Spinal cord (tissue), 10 donors: Measurements from ENCODE around the gene QRSL1. TPM values are rescaled to one million over a fixed set of nuclear protein-coding genes. Genes with fewer than 3 reads are reported as not detected.
"Not testable (repeated sequence)": the region's sequence is repeated elsewhere in the genome, so short reads cannot be mapped to it uniquely, and the experiment has no call there.

Experiments used
- DNase-seq, 6 donors: peaks; one replicate each; pipeline versions ENCODE4 v3.0.0 to v3.0.0-alpha.2; 2013 to 2015; ENCODE audit warnings: low spot score in 6 of 6, low read depth in 4 of 6
- H3K27ac ChIP-seq: one replicate; pipeline ENCODE4 v1.5.1; 2013; ENCODE audit warnings: low read depth, low read length, control low read depth
- H3K27me3 ChIP-seq: one replicate; pipeline ENCODE4 v1.6.1; 2013; ENCODE audit warnings: low read length; ENCODE audit not compliant: control insufficient read depth, insufficient read depth
- H3K36me3 ChIP-seq: one replicate; pipeline ENCODE4 v1.6.1; 2013; ENCODE audit warnings: low read length; ENCODE audit not compliant: control insufficient read depth, insufficient read depth
- H3K4me1 ChIP-seq: one replicate; pipeline ENCODE4 v1.6.1; 2013; ENCODE audit warnings: low read length; ENCODE audit not compliant: control insufficient read depth, insufficient read depth
- H3K4me3 ChIP-seq: one replicate; pipeline ENCODE4 v1.5.1; 2013; ENCODE audit warnings: low read depth, low read length, control low read depth
- H3K9me3 ChIP-seq: one replicate; pipeline ENCODE4 v1.6.1; 2013; ENCODE audit warnings: low read length; ENCODE audit not compliant: control insufficient read depth, insufficient read depth
- WGBS: methylation state at CpG from one replicate; pipeline ENCODE4 v1.1.5; 2013; ENCODE audit warnings: missing lambda C conversion rate; ENCODE audit not compliant: insufficient coverage; 5-methylcytosine and 5-hydroxymethylcytosine counted together
- long read RNA-seq, 4 donors: transcript quantifications; one replicate each; lab custom pipeline, GENCODE V29; 2026
- polyA plus RNA-seq, 2 donors: library from polyadenylated mRNA; unstranded; fragments of 120-200 nt; gene quantifications; one replicate each; pipeline ENCODE4 v1.2.1, GENCODE V29; 2013; ENCODE audit not compliant: insufficient read length in 2 of 2
- total RNA-seq, 2 donors: library from RNA; depleted of rRNA in 1 of 2; stranded (reverse); fragments of 120-200 nt in 1 of 2; fragments of >200 nt in 1 of 2; gene quantifications; one replicate each; pipeline versions ENCODE4 v1.2.3 to v1.2.4, GENCODE V29; 2013 to 2014
- donor health status: healthy.

QRSL1 gene
- total RNA-seq, result 10 to 100 TPM; 17.9 to 18.1 TPM
- 10 to 100 TPM; 13.4 to 14.7 TPM for polyA plus RNA-seq
- long read RNA-seq, donor 1, full-length matches to known transcripts, result 10 of 10 reads
- long read RNA-seq, donor 1, partial matches to known transcripts, result 0 of 10 reads
- long read RNA-seq, donor 1, other reads (novel, unspliced or antisense), result 0 of 10 reads
- long read RNA-seq, donor 2, full-length matches to known transcripts, result 3 of 3 reads
- long read RNA-seq, donor 2, partial matches to known transcripts, result 0 of 3 reads
- long read RNA-seq, donor 2, other reads (novel, unspliced or antisense), result 0 of 3 reads
- long read RNA-seq, donor 3, full-length matches to known transcripts, result 2 of 2 reads
- long read RNA-seq, donor 3, partial matches to known transcripts, result 0 of 2 reads
- long read RNA-seq, donor 3, other reads (novel, unspliced or antisense), result 0 of 2 reads
- long read RNA-seq, donor 4, partial matches to known transcripts, result 0 of 1 reads
- long read RNA-seq, donor 4, other reads (novel, unspliced or antisense), result 0 of 1 reads

- Histone ChIP-seq H3K4me1 (peaks cover 13% of the 10 kb centered on the region), H3K27ac (peak within 1 kb of the TSS; percentile 88), H3K36me3 (no peaks in the 10 kb centered on the region), H3K4me3 (peak within 1 kb of the TSS; percentile 89), H3K9me3 (no peaks in the 10 kb centered on the region), H3K27me3 (no peaks in the 10 kb centered on the region)
- WGBS, result 0% methylated on average over 45 of the region's 46 CpGs
- DNase-seq, result peak; percentile 90 to 99 (median 96)
Measured at GRCh38 chr6:106629103-106629858, at the start of gene QRSL1, which contains the start of gene RTN4IP1. Gene QRSL1 (plus strand): TSS chr6:106629578. CDS start chr6:106629682, 104 bp downstream. Gene RTN4IP1 (minus strand): TSS chr6:106629498. CDS start chr6:106629021, 477 bp downstream.

GRCh38 chr6:106581468-106581867, 47.9 kb upstream of the QRSL1 start:
- no peak for DNase-seq
- Histone ChIP-seq H3K36me3 (no peaks in the 10 kb centered on the region), H3K9me3 (no peaks in the 10 kb centered on the region), H3K4me3 (no peak overlapping the region), H3K27me3 (no peaks in the 10 kb centered on the region), H3K4me1 (no peaks in the 10 kb centered on the region), H3K27ac (no peak overlapping the region)
- 60% methylated on average over 1 of the region's 1 CpG for WGBS

DNA sequence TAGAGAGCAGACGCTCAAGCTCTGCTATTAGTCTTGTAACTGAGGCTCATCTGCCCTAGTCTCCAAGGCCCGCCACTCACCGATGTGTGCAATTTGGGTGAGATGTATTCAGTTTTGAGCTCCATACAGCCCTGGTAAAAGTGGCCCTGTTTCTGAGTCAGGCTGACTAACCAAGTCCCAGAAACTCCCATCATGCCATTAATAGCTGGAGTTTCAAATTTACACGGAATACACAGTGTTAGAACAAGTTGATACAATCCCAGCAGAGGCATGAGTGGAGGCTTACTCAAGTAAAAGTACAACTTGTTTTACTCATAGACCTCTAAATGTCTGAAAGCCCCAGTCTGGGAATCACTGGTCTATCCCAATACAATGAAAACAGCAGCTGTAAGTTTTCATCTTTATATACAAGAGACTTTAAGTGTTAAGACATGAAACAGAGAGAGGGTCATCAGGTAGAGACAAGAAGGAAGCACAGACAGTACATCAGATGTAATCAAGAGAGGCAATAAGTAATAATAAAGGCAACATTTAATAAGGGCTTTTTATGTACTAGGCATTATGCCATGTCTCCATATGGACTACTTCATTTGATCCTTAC, 42.5 kb upstream of the QRSL1 start:
- Histone ChIP-seq H3K27me3 (no peaks in the 10 kb centered on the region), H3K36me3 (no peaks in the 10 kb centered on the region), H3K27ac (no peak overlapping the region), H3K4me1 (no peaks in the 10 kb centered on the region), H3K4me3 (no peak overlapping the region), H3K9me3 (no peaks in the 10 kb centered on the region)
- WGBS, result 100% methylated on average over 1 of the region's 4 CpGs
- DNase-seq, result no peak

GRCh38 chr6:106588937-106589336, 40.4 kb upstream of the QRSL1 start:
- not testable (repeated sequence) for H3K4me1 ChIP-seq, H3K9me3 ChIP-seq, H3K27ac ChIP-seq, H3K36me3 ChIP-seq, H3K27me3 ChIP-seq, DNase-seq, H3K4me3 ChIP-seq
- WGBS, result 50% methylated on average over 2 of the region's 5 CpGs

DNA sequence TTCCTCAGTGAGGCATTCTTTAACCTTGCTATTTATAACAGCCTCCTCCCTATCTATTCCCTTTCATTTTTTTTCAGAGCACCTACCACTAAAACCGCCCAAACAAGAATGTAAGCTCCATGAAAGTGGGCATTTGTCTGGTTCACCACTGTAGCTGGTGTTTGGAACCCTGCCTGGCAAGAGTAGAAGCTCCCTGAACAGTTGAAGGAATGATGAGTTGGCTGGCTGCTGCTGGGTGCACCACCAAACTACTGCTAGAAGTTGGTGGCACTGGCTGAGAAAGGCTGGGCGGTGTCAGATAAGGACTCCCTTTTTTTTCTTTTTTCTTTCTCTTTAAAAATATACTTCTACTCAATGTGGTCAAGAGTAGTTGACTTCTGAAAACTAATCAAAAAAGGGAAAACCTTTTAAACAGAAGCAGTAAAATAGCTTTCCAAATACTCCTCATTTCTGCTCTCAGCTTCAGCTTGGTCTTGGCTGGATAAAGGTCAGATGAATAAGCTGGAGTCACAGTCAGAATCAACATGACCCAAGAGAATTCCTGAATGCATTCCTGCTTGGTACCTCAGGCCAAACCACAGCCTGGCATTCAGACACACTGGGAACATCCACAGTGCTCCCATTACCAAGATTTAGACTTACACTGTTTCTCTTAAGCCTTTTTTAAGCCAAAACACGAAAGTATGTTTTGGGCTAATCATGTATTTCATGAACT, 38.1 kb upstream of the QRSL1 start:
- Histone ChIP-seq H3K4me3 (no peak overlapping the region), H3K9me3 (no peaks in the 10 kb centered on the region), H3K27ac (no peak overlapping the region), H3K4me1 (no peaks in the 10 kb centered on the region), H3K27me3 (no peaks in the 10 kb centered on the region), H3K36me3 (no peaks in the 10 kb centered on the region)
- WGBS, result no CpG with 5 or more reads among the region's 3 CpGs
- no peak for DNase-seq

GRCh38 chr6:106599440-106599839, 29.9 kb upstream of the QRSL1 start:
- no peaks in the 10 kb centered on the region for H3K4me1 ChIP-seq
- no peak overlapping the region for H3K27ac ChIP-seq
- WGBS, result no CpG with 5 or more reads among the region's 2 CpGs
- no peaks in the 10 kb centered on the region for H3K36me3 ChIP-seq
- no peaks in the 10 kb centered on the region for H3K9me3 ChIP-seq
- no peaks in the 10 kb centered on the region for H3K27me3 ChIP-seq
- DNase-seq, result no peak
- no peak overlapping the region for H3K4me3 ChIP-seq

GRCh38 chr6:106600329-106600728, 29.0 kb upstream of the QRSL1 start:
- H3K27me3 ChIP-seq, result no peaks in the 10 kb centered on the region
- H3K4me1 ChIP-seq, result no peaks in the 10 kb centered on the region
- H3K27ac ChIP-seq, result no peak overlapping the region
- peaks cover 4% of the 10 kb centered on the region for H3K36me3 ChIP-seq
- H3K4me3 ChIP-seq, result no peak overlapping the region
- H3K9me3 ChIP-seq, result no peaks in the 10 kb centered on the region
- no peak for DNase-seq
- WGBS, result no CpG with 5 or more reads among the region's 2 CpGs

DNA sequence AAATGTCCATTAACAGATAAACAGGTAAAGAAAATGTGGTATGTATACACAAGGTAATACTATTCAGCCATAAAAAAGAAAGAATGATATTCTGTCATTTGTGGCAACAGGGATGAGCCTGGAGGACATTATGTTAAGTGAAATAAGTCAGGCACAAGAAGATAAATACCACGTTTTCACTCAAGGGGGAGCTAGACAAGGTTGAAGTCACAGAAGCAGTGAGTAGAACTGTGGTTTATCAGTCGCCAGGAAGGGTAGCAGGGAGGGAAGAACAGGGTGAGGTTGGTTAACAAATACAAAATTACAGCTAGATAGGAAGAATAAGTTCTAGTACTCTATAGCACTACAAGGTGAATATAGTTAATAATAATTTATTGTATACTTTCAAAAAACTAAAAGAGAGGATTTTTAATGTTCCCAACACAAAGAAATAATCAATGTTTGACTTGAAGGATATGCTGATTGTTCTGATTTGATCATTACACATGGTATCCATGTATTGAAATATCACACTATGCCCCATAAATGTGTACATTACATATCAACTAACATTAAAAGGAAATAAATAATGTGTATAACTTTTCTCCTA, 21.2 kb upstream of the QRSL1 start:
- no CpG with 5 or more reads among the region's 2 CpGs for WGBS
- peak in 2 of 6 donors; percentile 26 to 50 for DNase-seq
- Histone ChIP-seq H3K27ac (no peak overlapping the region), H3K4me1 (no peaks in the 10 kb centered on the region), H3K27me3 (no peaks in the 10 kb centered on the region), H3K4me3 (no peak overlapping the region), H3K9me3 (no peaks in the 10 kb centered on the region), H3K36me3 (peaks cover 4% of the 10 kb centered on the region)

DNA sequence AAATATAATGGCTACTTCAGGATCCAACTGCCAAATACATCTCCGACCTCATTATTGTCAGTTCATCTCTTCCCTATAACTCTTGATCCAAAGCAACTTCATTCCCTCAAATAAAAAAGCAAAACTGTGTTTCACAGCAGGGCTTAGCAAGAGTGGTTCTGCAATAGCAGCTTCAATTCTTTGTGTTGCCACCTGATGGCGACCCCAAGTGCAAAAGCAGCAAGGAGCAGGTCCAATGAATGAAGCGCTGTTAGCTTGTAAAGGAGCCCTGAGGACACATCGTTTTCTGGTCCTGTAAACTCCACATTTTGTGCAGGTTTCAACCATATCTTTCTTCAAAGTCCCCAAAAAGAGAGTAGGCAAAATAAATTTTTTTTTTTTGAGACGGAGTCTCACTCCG, 19.7 kb upstream of the QRSL1 start:
- H3K9me3 ChIP-seq, result no peaks in the 10 kb centered on the region
- no peak overlapping the region for H3K27ac ChIP-seq
- no peaks in the 10 kb centered on the region for H3K27me3 ChIP-seq
- DNase-seq, result peak in 3 of 6 donors; percentile 12 to 81 (median 44)
- WGBS, result 84% methylated on average over 4 of the region's 6 CpGs
- no peak overlapping the region for H3K4me3 ChIP-seq
- H3K4me1 ChIP-seq, result no peaks in the 10 kb centered on the region
- peaks cover 3% of the 10 kb centered on the region for H3K36me3 ChIP-seq
